Progenitor cell of endocrine pancreas (in vitro differentiated cells): ENCODE results near the gene TMPRSS6. TPM values are rescaled to one million over a fixed set of nuclear protein-coding genes. Genes with fewer than 3 reads are reported as not detected.

Source experiments
- DNase-seq: peaks from one replicate; pipeline ENCODE4 v3.0.0; 2021; ENCODE audit warnings: low spot score; ENCODE audit not compliant: unreplicated experiment
- H3K27ac Mint-ChIP-seq: 2 replicates; pipeline ENCODE4 v1.8.0; 2021; ENCODE audit warnings: mild to moderate bottlenecking, moderate library complexity, mixed read lengths
- H3K27me3 Mint-ChIP-seq: 2 replicates; pipeline ENCODE4 v1.8.0; 2021; ENCODE audit warnings: mixed read lengths
- H3K36me3 Mint-ChIP-seq: 2 replicates; pipeline ENCODE4 v1.8.0; 2022; ENCODE audit warnings: mixed read lengths; ENCODE audit not compliant: insufficient read depth
- H3K4me1 Mint-ChIP-seq: 2 replicates; pipeline ENCODE4 v1.8.0; 2021; ENCODE audit warnings: low read depth, mixed read lengths
- H3K4me3 Mint-ChIP-seq: 2 replicates; pipeline ENCODE4 v1.8.0; 2021; ENCODE audit warnings: low read depth, mild to moderate bottlenecking, moderate library complexity, mixed read lengths
- H3K9me3 Mint-ChIP-seq: 2 replicates; pipeline ENCODE4 v1.8.0; 2021; ENCODE audit warnings: low read depth, mixed read lengths
- CTCF ChIP-seq: fragments of 200-600 bp; sonication (generic); IDR thresholded peaks from one replicate; pipeline ENCODE4 v1.5.0; 2021; ENCODE audit warnings: antibody characterized with exemption, mild to moderate bottlenecking; ENCODE audit not compliant: unreplicated experiment
- total RNA-seq: library from RNA; stranded (reverse); gene quantifications from 2 replicates; pipeline ENCODE4 v1.2.1, GENCODE V29; 2021

Gene TMPRSS6
- total RNA-seq, 1 donor from 2014 or later = 12.6 TPM

GRCh38 chr22:37098976-37099591 lies 10.4 kb downstream of the TMPRSS6 start:
- no peak for DNase-seq
- Mint-ChIP-seq H3K4me1 (peaks cover 5% of the 10 kb centered on the region), H3K4me3 (no peak overlapping the region), H3K27me3 (peaks cover 41% of the 10 kb centered on the region), H3K27ac (no peak overlapping the region), H3K9me3 (no peaks in the 10 kb centered on the region), H3K36me3 (no peaks in the 10 kb centered on the region)
- TF ChIP-seq CTCF = peak; percentile 12

DNA sequence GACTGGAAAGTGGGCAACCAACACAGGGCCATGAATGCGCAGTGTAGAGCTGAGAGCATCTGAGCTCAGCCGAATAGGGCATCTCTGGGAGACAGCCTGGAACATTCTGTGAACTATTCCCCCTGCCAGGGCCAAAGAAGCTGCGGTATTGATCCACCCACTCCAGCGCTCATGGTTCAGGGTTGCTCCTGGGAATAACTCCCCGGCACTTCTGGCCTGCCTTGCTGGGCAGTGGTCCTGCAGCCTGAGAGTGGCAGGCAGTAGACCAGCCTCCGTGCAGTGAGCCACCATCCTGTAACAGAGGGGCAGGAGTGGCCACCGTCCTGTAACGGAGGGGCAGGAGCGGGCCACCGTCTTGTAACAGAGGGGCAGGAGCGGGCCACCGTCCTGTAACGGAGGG lies 12.2 kb downstream of the TMPRSS6 start:
- Mint-ChIP-seq H3K4me3 (peak overlapping the region; percentile 50), H3K4me1 (peaks cover 5% of the 10 kb centered on the region), H3K9me3 (no peaks in the 10 kb centered on the region), H3K27me3 (peaks cover 38% of the 10 kb centered on the region), H3K27ac (no peak overlapping the region), H3K36me3 (no peaks in the 10 kb centered on the region)
- no peak for DNase-seq
- TF ChIP-seq CTCF = no peak

DNA sequence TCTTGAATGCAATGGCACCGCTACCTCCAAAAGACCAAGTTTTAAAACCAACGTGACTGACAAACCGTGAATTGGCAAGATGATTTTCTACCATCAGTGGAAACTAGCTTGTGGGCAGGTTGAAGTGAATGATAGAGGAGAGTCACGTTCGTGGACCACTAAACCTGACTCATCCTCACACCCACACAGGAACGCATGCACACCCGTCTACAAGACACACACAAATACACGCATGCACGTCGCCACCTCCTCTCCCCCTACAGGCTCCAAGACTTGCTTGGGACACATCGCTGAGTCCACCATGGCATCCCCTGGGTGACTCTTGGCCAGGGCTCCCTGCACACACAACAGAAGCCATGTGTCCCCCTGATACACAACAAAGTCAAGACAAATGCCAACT lies 14.4 kb downstream of the TMPRSS6 start:
- no peaks in the 10 kb centered on the region for H3K36me3 Mint-ChIP-seq
- H3K27me3 Mint-ChIP-seq = peaks cover 32% of the 10 kb centered on the region
- peaks cover 9% of the 10 kb centered on the region for H3K4me1 Mint-ChIP-seq
- no peak for TF ChIP-seq CTCF
- DNase-seq = no peak
- no peak overlapping the region for H3K27ac Mint-ChIP-seq
- H3K4me3 Mint-ChIP-seq = no peak overlapping the region
- no peaks in the 10 kb centered on the region for H3K9me3 Mint-ChIP-seq

- H3K4me1 Mint-ChIP-seq = peaks cover 9% of the 10 kb centered on the region
- H3K36me3 Mint-ChIP-seq = no peaks in the 10 kb centered on the region
- no peaks in the 10 kb centered on the region for H3K9me3 Mint-ChIP-seq
- TF ChIP-seq CTCF = no peak
- no peak overlapping the region for H3K4me3 Mint-ChIP-seq
- no peak overlapping the region for H3K27ac Mint-ChIP-seq
- DNase-seq = no peak
- peaks cover 28% of the 10 kb centered on the region for H3K27me3 Mint-ChIP-seq
These were observed 15.3 kb downstream of the TMPRSS6 start for GRCh38 chr22:37094239-37094638.

DNA sequence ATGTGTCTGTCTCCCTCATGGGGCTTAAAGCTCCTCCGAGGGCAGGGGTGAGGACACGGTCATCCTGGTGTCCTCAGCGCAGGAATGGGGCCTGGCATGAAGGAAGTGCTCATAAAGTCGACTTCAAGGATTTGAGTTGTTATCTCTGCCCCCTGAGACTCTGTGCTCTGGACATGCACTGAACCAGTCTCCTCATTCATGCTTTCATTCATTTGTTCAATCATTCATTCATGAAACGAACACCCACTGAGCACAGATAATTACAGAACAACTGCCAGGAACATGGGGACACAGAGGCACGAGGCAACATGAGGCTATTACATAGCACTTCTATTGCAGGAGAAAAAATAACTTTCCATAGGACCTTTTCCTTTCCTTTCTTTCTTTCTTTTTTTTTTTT lies 16.5 kb downstream of the TMPRSS6 start:
- H3K4me3 Mint-ChIP-seq = no peak overlapping the region
- H3K9me3 Mint-ChIP-seq = no peaks in the 10 kb centered on the region
- peaks cover 23% of the 10 kb centered on the region for H3K27me3 Mint-ChIP-seq
- no peaks in the 10 kb centered on the region for H3K36me3 Mint-ChIP-seq
- no peak overlapping the region for H3K27ac Mint-ChIP-seq
- DNase-seq = no peak
- H3K4me1 Mint-ChIP-seq = peaks cover 9% of the 10 kb centered on the region
- no peak for TF ChIP-seq CTCF
